ENCODE data around the gene ABCA2. TPM values are rescaled to one million over a fixed set of nuclear protein-coding genes. Genes with fewer than 3 reads are reported as not detected.

Gene ABCA2
- total RNA-seq, 1 experiment from 2014 or later, result 19.2 TPM

- no peak for ATAC-seq
- Mint-ChIP-seq H3K36me3 (no peaks in the 10 kb centered on the region), H3K4me1 (peaks cover 4% of the 10 kb centered on the region; the same call in 1 of the 2 replicates), H3K27ac (no peak overlapping the region), H3K27me3 (ENCODE audit: low read depth) (peaks cover 17% of the 10 kb centered on the region), H3K4me3 (no peak overlapping the region), H3K9me3 (peaks cover 9% of the 10 kb centered on the region)
- ChIA-PET POLR2A (no interaction called here), CTCF (interaction anchor here (0.5 to 4.8 kb wide), 10 partner anchors 16 to 186 kb away, joined by 3 to 53 read pairs (median 5); partner anchors contain the start of genes ABCA2, AJM1 and NPDC1)
- no peak for DNase-seq (ENCODE audit: low spot score)
- no peak for TF ChIP-seq CREM (CRISPR knock-in tag; IDR thresholded peaks at IDR 0.05)
- TF ChIP-seq CTCF (IDR thresholded peaks at IDR 0.05), result no peak
- no peak for TF ChIP-seq ATF6 (CRISPR knock-in tag; IDR thresholded peaks at IDR 0.05)
- TF ChIP-seq ZBTB21 (CRISPR knock-in tag; IDR thresholded peaks at IDR 0.05; ENCODE audit: borderline replicate concordance), result no peak
Measured at GRCh38 chr9:136994888-136995230, 33.2 kb downstream of the ABCA2 start.

GRCh38 chr9:136994180-136994887 lies 33.7 kb downstream of the ABCA2 start:
- Mint-ChIP-seq H3K36me3 (no peaks in the 10 kb centered on the region), H3K4me1 (peaks cover 4% of the 10 kb centered on the region; the same call in 1 of the 2 replicates), H3K27ac (no peak overlapping the region), H3K9me3 (peaks cover 9% of the 10 kb centered on the region), H3K4me3 (peak overlapping the region; percentile 72; the same call in 1 of the 2 replicates), H3K27me3 (ENCODE audit: low read depth) (peaks cover 21% of the 10 kb centered on the region)
- TF ChIP-seq ELF4 (CRISPR knock-in tag; IDR thresholded peaks at IDR 0.05; ENCODE audit: low read depth) (no peak), ZSCAN18 (CRISPR knock-in tag; IDR thresholded peaks at IDR 0.05) (no peak), EMX1 (CRISPR knock-in tag; IDR thresholded peaks at IDR 0.05) (no peak), AFF4 (CRISPR knock-in tag; IDR thresholded peaks at IDR 0.05; ENCODE audit: borderline replicate concordance) (no peak), NFYB (CRISPR knock-in tag; conservative IDR thresholded peaks at IDR 0.05; ENCODE audit: low read depth) (no peak), ZNF219 (CRISPR knock-in tag; IDR thresholded peaks at IDR 0.05; ENCODE audit: borderline replicate concordance) (no peak), JAZF1 (CRISPR knock-in tag; IDR thresholded peaks at IDR 0.05) (no peak), GABPB1 (CRISPR knock-in tag; IDR thresholded peaks at IDR 0.05) (no peak)
- DNase-seq (ENCODE audit: low spot score) (no peak), ATAC-seq (no peak)
- CTCF ChIA-PET, result interaction anchor here (0.7 to 4.8 kb wide), 10 partner anchors 16 to 186 kb away, joined by 3 to 53 read pairs (median 8); partner anchors contain the start of genes ABCA2 and NPDC1
- POLR2A ChIA-PET, result no interaction called here
